ENCODE results near the gene MCM3AP.

MCM3AP gene

GRCh38 chr21:46308431-46308830 lies 23.0 kb upstream of the MCM3AP start:
- H3K79me2 ChIP-seq (ENCODE audit: low read length), result no peaks in the 10 kb centered on the region
- H3K9ac ChIP-seq (ENCODE audit: low read length), result no peak overlapping the region
- no peaks in the 10 kb centered on the region for H3K27me3 ChIP-seq (replicated peaks; ENCODE audit: insufficient read depth, low read length)
- DNase-seq, result no peak
- no peak overlapping the region for H2AFZ ChIP-seq (ENCODE audit: low read length)
- H3K9me2 ChIP-seq (replicated peaks; ENCODE audit: insufficient read depth, low read length), result no peaks in the 10 kb centered on the region
- no peaks in the 10 kb centered on the region for H3F3A ChIP-seq (ENCODE audit: insufficient read depth, low read length)
- H3K4me3 ChIP-seq (ENCODE audit: low read length), result no peak overlapping the region
- H3K4me2 ChIP-seq (ENCODE audit: low read depth, low read length), result no peak overlapping the region
- H3K9me3 ChIP-seq (replicated peaks; ENCODE audit: insufficient read depth, low read length), result no peaks in the 10 kb centered on the region
- no peaks in the 10 kb centered on the region for H3K36me3 ChIP-seq (replicated peaks; ENCODE audit: insufficient read depth, low read length)
- H4K20me1 ChIP-seq (ENCODE audit: insufficient read depth, low read length), result no peaks in the 10 kb centered on the region
- TF ChIP-seq EZH2phosphoT487 (IDR thresholded peaks at IDR 0.05; ENCODE audit: low read length), result no peak
- TF ChIP-seq CTCF (IDR thresholded peaks at IDR 0.05; ENCODE audit: low read length), result no peak
- TF ChIP-seq EZH2 (optimal IDR thresholded peaks at IDR 0.05; ENCODE audit: low read depth, low read length), result no peak
- no peaks in the 10 kb centered on the region for H3K4me1 ChIP-seq (ENCODE audit: low read length)
- H3K27ac ChIP-seq (ENCODE audit: low read length), result no peak overlapping the region

GRCh38 chr21:46307625-46308024 lies 22.2 kb upstream of the MCM3AP start:
- no peaks in the 10 kb centered on the region for H3F3A ChIP-seq (ENCODE audit: insufficient read depth, low read length)
- H3K9me3 ChIP-seq (replicated peaks; ENCODE audit: insufficient read depth, low read length), result no peaks in the 10 kb centered on the region
- H3K27ac ChIP-seq (ENCODE audit: low read length), result no peak overlapping the region
- H3K9ac ChIP-seq (ENCODE audit: low read length), result no peak overlapping the region
- H3K4me3 ChIP-seq (ENCODE audit: low read length), result no peak overlapping the region
- no peak overlapping the region for H2AFZ ChIP-seq (ENCODE audit: low read length)
- DNase-seq, result no peak
- H4K20me1 ChIP-seq (ENCODE audit: insufficient read depth, low read length), result no peaks in the 10 kb centered on the region
- no peaks in the 10 kb centered on the region for H3K4me1 ChIP-seq (ENCODE audit: low read length)
- no peaks in the 10 kb centered on the region for H3K36me3 ChIP-seq (replicated peaks; ENCODE audit: insufficient read depth, low read length)
- no peak overlapping the region for H3K4me2 ChIP-seq (ENCODE audit: low read depth, low read length)
- H3K9me2 ChIP-seq (replicated peaks; ENCODE audit: insufficient read depth, low read length), result no peaks in the 10 kb centered on the region
- H3K79me2 ChIP-seq (ENCODE audit: low read length), result no peaks in the 10 kb centered on the region
- TF ChIP-seq EZH2phosphoT487 (IDR thresholded peaks at IDR 0.05; ENCODE audit: low read length), result no peak
- no peak for TF ChIP-seq EZH2 (optimal IDR thresholded peaks at IDR 0.05; ENCODE audit: low read depth, low read length)
- TF ChIP-seq CTCF (IDR thresholded peaks at IDR 0.05; ENCODE audit: low read length), result no peak
- no peaks in the 10 kb centered on the region for H3K27me3 ChIP-seq (replicated peaks; ENCODE audit: insufficient read depth, low read length)

- no peaks in the 10 kb centered on the region for H4K20me1 ChIP-seq (ENCODE audit: insufficient read depth, low read length)
- H3K9me2 ChIP-seq (replicated peaks; ENCODE audit: insufficient read depth, low read length), result no peaks in the 10 kb centered on the region
- no peaks in the 10 kb centered on the region for H3K4me1 ChIP-seq (ENCODE audit: low read length)
- no peaks in the 10 kb centered on the region for H3K27me3 ChIP-seq (replicated peaks; ENCODE audit: insufficient read depth, low read length)
- H3K4me2 ChIP-seq (ENCODE audit: low read depth, low read length), result no peak overlapping the region
- H3K9ac ChIP-seq (ENCODE audit: low read length), result no peak overlapping the region
- H3K36me3 ChIP-seq (replicated peaks; ENCODE audit: insufficient read depth, low read length), result 0 out of 2 replicates have a peak, but pooled peaks cover 3% of the 10 kb centered on the region
- no peak overlapping the region for H2AFZ ChIP-seq (ENCODE audit: low read length)
- no peak overlapping the region for H3K27ac ChIP-seq (ENCODE audit: low read length)
- H3K4me3 ChIP-seq (ENCODE audit: low read length), result no peak overlapping the region
- no peaks in the 10 kb centered on the region for H3K9me3 ChIP-seq (replicated peaks; ENCODE audit: insufficient read depth, low read length)
- no peaks in the 10 kb centered on the region for H3K79me2 ChIP-seq (ENCODE audit: low read length)
- H3F3A ChIP-seq (ENCODE audit: insufficient read depth, low read length), result no peaks in the 10 kb centered on the region
- no peak for TF ChIP-seq CTCF (IDR thresholded peaks at IDR 0.05; ENCODE audit: low read length)
- TF ChIP-seq EZH2phosphoT487 (IDR thresholded peaks at IDR 0.05; ENCODE audit: low read length), result no peak
- TF ChIP-seq EZH2 (optimal IDR thresholded peaks at IDR 0.05; ENCODE audit: low read depth, low read length), result no peak
- DNase-seq, result no peak
Observed at GRCh38 chr21:46304955-46305354, 19.5 kb upstream of the MCM3AP start.
